HCT116 (cell line): ENCODE data around the gene RTL9. TPM values are rescaled to one million over a fixed set of nuclear protein-coding genes. Genes with fewer than 3 reads are reported as not detected.

Experiments used
- ATAC-seq: fragments of 200-7000 bp; cut with Tn5 transposase; 2 replicates; pipeline ENCODE4 v1.9.1; 2020; ENCODE audit warnings: mild to moderate bottlenecking, moderate library complexity
- BruUV-seq: library from RNA; stranded (reverse); fragments of 400-500 nt; replicated peaks from 2 replicates; lab custom pipeline; 2021; lab: Mats Ljungman, UMichigan
- CTCF ChIA-PET: fragments of 300-600 bp; sonication (Branson Sonifier 250); formaldehyde crosslinking; loops from one replicate; lab custom pipeline; 2021; ENCODE audit warnings: antibody characterized with exemption; lab: Charles Lee
- POLR2A ChIA-PET: fragments of 300-600, 350-600 bp; sonication (Branson Sonifier 250); formaldehyde crosslinking; loops from one replicate; lab custom pipeline; 2021; ENCODE audit warnings: antibody characterized with exemption; lab: Charles Lee
- RAD21 ChIA-PET, 2 experiments: fragments of 300-600 bp; sonication (Branson Sonifier 250); formaldehyde crosslinking; loops; one replicate each; lab custom pipeline; 2023; ENCODE audit warnings: low total read pairs in 2 of 2; ENCODE audit not compliant: uncharacterized antibody in 2 of 2, unreplicated experiment in 2 of 2, low non-redundant PET in 1 of 2; lab: Charles Lee
- DNase-seq: peaks from one replicate; pipeline ENCODE4 v3.0.0-alpha.2; 2010; ENCODE audit warnings: low read depth, low spot score
- H2AFZ ChIP-seq: fragments of 200-600 bp; shearing (Covaris generic), sonication (generic); 2 replicates; pipeline ENCODE4 v1.6.1; 2017; ENCODE audit warnings: low read depth, mixed run types, mixed read lengths, antibody characterized with exemption, low read length; ENCODE audit not compliant: poor library complexity, severe bottlenecking
- H3K27ac ChIP-seq: 2 replicates; pipeline ENCODE4 v1.5.1; 2012; ENCODE audit warnings: low read depth, low read length
- H3K27me3 ChIP-seq: fragments of 200-600 bp; sonication (generic); 2 replicates; pipeline ENCODE4 v1.6.1; 2016; ENCODE audit warnings: mixed run types, low read length, mixed read lengths; ENCODE audit not compliant: insufficient read depth
- H3K36me3 ChIP-seq, 2 experiments: fragments of 200-500 bp in 1 of 2; fragments of 200-600 bp in 1 of 2; sonication (Bioruptor generic) in 1 of 2; sonication (generic) in 1 of 2; 2 replicates each; pipeline versions ENCODE4 v1.5.1 to v1.6.1; 2014 to 2016; ENCODE audit warnings: low read length in 2 of 2, inconsistent platforms in 1 of 2, mixed read lengths in 1 of 2, mixed run types in 1 of 2; ENCODE audit not compliant: insufficient read depth in 2 of 2, control insufficient read depth in 1 of 2
- H3K4me1 ChIP-seq, 2 experiments: fragments of 200-600 bp in 1 of 2; sonication (generic) in 1 of 2; 2 replicates each; pipeline versions ENCODE4 v1.5.1 to v1.6.1; 2012 to 2017; ENCODE audit warnings: low read length in 2 of 2, inconsistent platforms in 1 of 2, mild to moderate bottlenecking in 1 of 2, mixed read lengths in 1 of 2, mixed run types in 1 of 2, moderate library complexity in 1 of 2; ENCODE audit not compliant: insufficient read depth in 2 of 2, control insufficient read depth in 1 of 2
- H3K4me2 ChIP-seq: fragments of 200-600 bp; sonication (generic); 2 replicates; pipeline ENCODE4 v1.6.1; 2017; ENCODE audit warnings: mixed run types, low read length, mixed read lengths
- H3K4me3 ChIP-seq, 2 experiments: fragments of 200-600 bp in 1 of 2; sonication (generic) in 1 of 2; replicated peaks in 1 of 2; 2 replicates each; pipeline ENCODE4 v1.5.1; 2011 to 2016; ENCODE audit warnings: low read length in 2 of 2, control low read depth in 1 of 2, low read depth in 1 of 2, mild to moderate bottlenecking in 1 of 2, mixed read lengths in 1 of 2, mixed run types in 1 of 2
- H3K79me2 ChIP-seq: fragments of 200-600 bp; sonication (generic); 2 replicates; pipeline ENCODE4 v1.6.1; 2017; ENCODE audit warnings: mild to moderate bottlenecking, mixed run types, low read length, moderate library complexity, mixed read lengths; ENCODE audit not compliant: insufficient read depth
- H3K9ac ChIP-seq: fragments of 200-600 bp; sonication (generic); 2 replicates; pipeline ENCODE4 v1.6.1; 2016; ENCODE audit warnings: low read length, mixed read lengths
- H3K9me2 ChIP-seq: fragments of 200-600 bp; sonication (generic), shearing (Covaris generic); 2 replicates; pipeline ENCODE4 v1.6.1; 2017; ENCODE audit warnings: mixed run types, mild to moderate bottlenecking, moderate library complexity; ENCODE audit not compliant: insufficient read depth
- H3K9me3 ChIP-seq, 2 experiments: fragments of 200-500 bp in 1 of 2; fragments of 200-600 bp in 1 of 2; sonication (Bioruptor generic) in 1 of 2; sonication (generic) in 1 of 2; 2 replicates each; pipeline ENCODE4 v1.6.1; 2014 to 2017; ENCODE audit warnings: low read length in 2 of 2, mixed read lengths in 2 of 2, inconsistent platforms in 1 of 2, low read depth in 1 of 2, mild to moderate bottlenecking in 1 of 2, mixed run types in 1 of 2, moderate library complexity in 1 of 2; ENCODE audit not compliant: control insufficient read depth in 1 of 2, insufficient read depth in 1 of 2
- H4K20me1 ChIP-seq: fragments of 200-600 bp; sonication (generic), shearing (Covaris generic); 2 replicates; pipeline ENCODE4 v1.6.1; 2017; ENCODE audit warnings: mixed run types, mild to moderate bottlenecking, moderate library complexity; ENCODE audit not compliant: insufficient read depth
- CBX3 ChIP-seq: IDR thresholded peaks from 2 replicates; pipeline ENCODE4 v1.6.1; 2012; ENCODE audit warnings: low read depth
- CEBPB ChIP-seq: IDR thresholded peaks from 2 replicates; pipeline ENCODE4 v1.6.1; 2012; ENCODE audit warnings: low read depth
- EGR1 ChIP-seq: IDR thresholded peaks from 2 replicates; pipeline ENCODE4 v1.6.1; 2012; ENCODE audit warnings: low read depth
- ELF1 ChIP-seq: IDR thresholded peaks from 2 replicates; pipeline ENCODE4 v1.6.1; 2012; ENCODE audit warnings: low read depth, borderline replicate concordance
- EZH2 ChIP-seq: fragments of 200-600 bp; sonication (generic); IDR thresholded peaks from 2 replicates; pipeline ENCODE4 v1.6.1; 2017; ENCODE audit warnings: antibody characterized with exemption, mixed run types
- EZH2phosphoT487 ChIP-seq: fragments of 200-600 bp; IDR thresholded peaks from 2 replicates; pipeline ENCODE4 v1.6.1; 2018; ENCODE audit warnings: antibody characterized with exemption, borderline replicate concordance
- FOSL1 ChIP-seq: IDR thresholded peaks from 2 replicates; pipeline ENCODE4 v1.6.1; 2012; ENCODE audit warnings: low read depth
- JUND ChIP-seq: IDR thresholded peaks from 2 replicates; pipeline ENCODE4 v1.6.1; 2012
- POLR2AphosphoS5 ChIP-seq: IDR thresholded peaks from 2 replicates; pipeline ENCODE4 v1.6.1; 2011; ENCODE audit warnings: mild to moderate bottlenecking, low read depth, low read length, moderate library complexity
- RAD21 ChIP-seq: IDR thresholded peaks from 2 replicates; pipeline ENCODE4 v1.6.1; 2012; ENCODE audit warnings: low read depth, mild to moderate bottlenecking
- SIN3A ChIP-seq: IDR thresholded peaks from 2 replicates; pipeline ENCODE4 v1.6.1; 2012; ENCODE audit warnings: low read depth
- SP1 ChIP-seq: IDR thresholded peaks from 2 replicates; pipeline ENCODE4 v1.6.1; 2012; ENCODE audit warnings: low read depth
- SRF ChIP-seq: IDR thresholded peaks from 2 replicates; pipeline ENCODE4 v1.6.1; 2012; ENCODE audit warnings: low read depth
- TCF7L2 ChIP-seq: IDR thresholded peaks from 2 replicates; pipeline ENCODE4 v1.7.0; 2011; ENCODE audit warnings: borderline replicate concordance, inconsistent platforms; ENCODE audit not compliant: insufficient read depth, insufficient read length; ENCODE audit errors: extremely low read depth
- ZNF274 ChIP-seq: fragments of 200-500 bp; sonication (Bioruptor generic); IDR thresholded peaks from 2 replicates; pipeline ENCODE4 v1.6.1; 2014; ENCODE audit warnings: mild to moderate bottlenecking, low read depth, low read length, inconsistent platforms
- intact Hi-C: fragments of 100-400 bp; cut with micrococcal nuclease; formaldehyde crosslinking; loops from 2 replicates; pipeline ENCODE4 v1.10.0; 2022
- total RNA-seq: library from RNA; stranded (reverse); gene quantifications from one replicate; pipeline ENCODE4 v1.2.1, GENCODE V29; 2021; ENCODE audit not compliant: unreplicated experiment
- TF ChIP-seq, protein P1 (sequence below): IDR thresholded peaks from 2 replicates; pipeline ENCODE4 v1.6.1; 2012
- TF ChIP-seq, protein P2 (sequence below): IDR thresholded peaks from 2 replicates; pipeline ENCODE4 v1.6.1; 2011; ENCODE audit warnings: mild to moderate bottlenecking, low read length, moderate library complexity; ENCODE audit not compliant: insufficient replicate concordance; ENCODE audit errors: extremely low read depth

RTL9 gene
- total RNA-seq, 1 experiment from 2014 or later = 0.10 TPM

DNA sequence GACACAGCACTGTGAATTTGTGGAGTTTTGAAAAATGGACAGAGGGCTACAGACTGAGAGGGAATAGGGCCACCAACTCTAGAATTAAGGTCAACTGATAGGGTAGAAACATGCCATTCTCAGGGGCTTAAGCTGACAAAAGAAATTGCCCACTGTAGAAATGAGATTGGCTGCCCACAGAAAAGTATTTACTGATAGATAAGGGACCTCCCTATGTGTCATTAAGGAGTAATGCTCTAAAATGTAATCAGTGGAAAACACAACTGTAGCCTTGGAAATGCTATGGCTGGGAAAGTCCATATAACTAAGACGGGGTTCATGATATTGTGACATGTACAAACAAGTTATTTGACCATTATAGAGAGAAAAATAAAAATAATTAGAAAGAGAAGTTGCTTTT is 4.6 kb downstream of the RTL9 start (continued):
- TF ChIP-seq SIN3A (no peak), ELF1 (no peak), RAD21 (no peak), EGR1 (no peak), EZH2 (no peak)
- TF ChIP-seq, all 23 proteins: peak for 0

DNA sequence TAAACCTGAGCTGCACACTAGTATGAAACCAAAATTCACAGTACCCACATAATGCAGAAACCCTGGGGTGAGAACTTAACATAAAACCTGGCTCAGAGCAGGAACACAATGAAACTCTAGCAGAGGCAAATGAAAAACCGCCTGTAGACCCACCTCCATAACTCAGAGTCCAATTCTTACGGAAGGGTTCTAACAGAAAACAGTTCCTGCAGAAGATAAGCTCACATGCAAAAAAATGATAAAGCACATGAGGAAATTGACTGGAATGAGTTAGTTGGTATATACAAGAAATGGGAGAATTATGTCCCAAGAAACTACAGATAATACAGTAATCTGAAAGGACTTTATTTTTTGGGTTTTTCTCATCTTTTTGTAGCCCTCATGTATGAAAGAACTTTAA is 14.7 kb downstream of the RTL9 start:
- H3K4me3 ChIP-seq = no peak overlapping the region
- ChIA-PET POLR2A (no interaction called here), CTCF (no interaction called here), RAD21 (no interaction called here)
- H3K36me3 ChIP-seq = no peaks in the 10 kb centered on the region
- H3K79me2 ChIP-seq = no peaks in the 10 kb centered on the region
- no peak overlapping the region for H3K4me2 ChIP-seq
- intact Hi-C loops = no loop called here
- H3K9me3 ChIP-seq = no peaks in the 10 kb centered on the region
- H3K4me1 ChIP-seq = no peaks in the 10 kb centered on the region
- H2AFZ ChIP-seq = no peak overlapping the region
- DNase-seq = no peak
- H3K9me2 ChIP-seq = no peaks in the 10 kb centered on the region
- no peaks in the 10 kb centered on the region for H3K27me3 ChIP-seq
- no TSS peak for BruUV-seq
- TF ChIP-seq EZH2 = no peak
- TF ChIP-seq EZH2phosphoT487 = no peak
- no peak for TF ChIP-seq RAD21
- TF ChIP-seq FOSL1 = no peak
- TF ChIP-seq ZNF274 = no peak
- no peak for TF ChIP-seq ELF1
- no peak for TF ChIP-seq SRF
- TF ChIP-seq, protein P1, sequence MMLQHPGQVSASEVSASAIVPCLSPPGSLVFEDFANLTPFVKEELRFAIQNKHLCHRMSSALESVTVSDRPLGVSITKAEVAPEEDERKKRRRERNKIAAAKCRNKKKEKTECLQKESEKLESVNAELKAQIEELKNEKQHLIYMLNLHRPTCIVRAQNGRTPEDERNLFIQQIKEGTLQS = no peak
- no peak for TF ChIP-seq CBX3
- TF ChIP-seq TCF7L2 = no peak
- no peak for TF ChIP-seq JUND
- TF ChIP-seq, protein P2, sequence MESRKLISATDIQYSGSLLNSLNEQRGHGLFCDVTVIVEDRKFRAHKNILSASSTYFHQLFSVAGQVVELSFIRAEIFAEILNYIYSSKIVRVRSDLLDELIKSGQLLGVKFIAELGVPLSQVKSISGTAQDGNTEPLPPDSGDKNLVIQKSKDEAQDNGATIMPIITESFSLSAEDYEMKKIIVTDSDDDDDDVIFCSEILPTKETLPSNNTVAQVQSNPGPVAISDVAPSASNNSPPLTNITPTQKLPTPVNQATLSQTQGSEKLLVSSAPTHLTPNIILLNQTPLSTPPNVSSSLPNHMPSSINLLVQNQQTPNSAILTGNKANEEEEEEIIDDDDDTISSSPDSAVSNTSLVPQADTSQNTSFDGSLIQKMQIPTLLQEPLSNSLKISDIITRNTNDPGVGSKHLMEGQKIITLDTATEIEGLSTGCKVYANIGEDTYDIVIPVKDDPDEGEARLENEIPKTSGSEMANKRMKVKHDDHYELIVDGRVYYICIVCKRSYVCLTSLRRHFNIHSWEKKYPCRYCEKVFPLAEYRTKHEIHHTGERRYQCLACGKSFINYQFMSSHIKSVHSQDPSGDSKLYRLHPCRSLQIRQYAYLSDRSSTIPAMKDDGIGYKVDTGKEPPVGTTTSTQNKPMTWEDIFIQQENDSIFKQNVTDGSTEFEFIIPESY = no peak
- TF ChIP-seq POLR2AphosphoS5 = no peak
- TF ChIP-seq SP1 = no peak
- no peak for TF ChIP-seq CEBPB
- TF ChIP-seq, all 23 proteins: peak for 0
- Histone ChIP-seq H4K20me1 (no peaks in the 10 kb centered on the region), H3K27ac (no peak overlapping the region), H3K9ac (no peak overlapping the region)
- no peak for ATAC-seq
